Liver (tissue), 3 donors: Measurements from ENCODE around the gene DTNB.

Source experiments
- EGR1 ChIP-seq, 2 donors: IDR thresholded peaks; 2 replicates each; pipeline ENCODE4 v1.6.1; 2016 to 2018; ENCODE audit warnings: antibody characterized with exemption in 2 of 2, low read depth in 2 of 2
- FOXA1 ChIP-seq: IDR thresholded peaks from 2 replicates; pipeline ENCODE4 v1.6.1; 2016; ENCODE audit warnings: antibody characterized with exemption
- HNF4A ChIP-seq, 2 donors: conservative IDR thresholded peaks; 2 replicates each; pipeline ENCODE4 v1.6.1; 2016; ENCODE audit warnings: antibody characterized with exemption in 2 of 2, mild to moderate bottlenecking in 2 of 2
- JUND ChIP-seq, 2 donors: IDR thresholded peaks; 2 replicates each; pipeline ENCODE4 v1.6.1; 2016; ENCODE audit warnings: antibody characterized with exemption in 2 of 2
- MAX ChIP-seq: IDR thresholded peaks from 2 replicates; pipeline ENCODE4 v1.6.1; 2016; ENCODE audit warnings: antibody characterized with exemption
- NR2F2 ChIP-seq: IDR thresholded peaks from 2 replicates; pipeline ENCODE4 v1.6.1; 2016; ENCODE audit warnings: antibody characterized with exemption
- REST ChIP-seq: IDR thresholded peaks from 2 replicates; pipeline ENCODE4 v1.6.1; 2016; ENCODE audit warnings: antibody characterized with exemption, mild to moderate bottlenecking
- TAF1 ChIP-seq: conservative IDR thresholded peaks from 2 replicates; pipeline ENCODE4 v1.6.1; 2016; ENCODE audit warnings: antibody characterized with exemption, mild to moderate bottlenecking
- TF ChIP-seq, protein P1 (sequence below): fragments of 150-350 bp; IDR thresholded peaks from 2 replicates; pipeline ENCODE4 v1.5.1; 2017; ENCODE audit warnings: improper control_type of control experiment, low read depth, low read length; ENCODE audit not compliant: missing input control
- TF ChIP-seq, protein P2 (sequence below): IDR thresholded peaks from 2 replicates; pipeline ENCODE4 v1.6.1; 2016; ENCODE audit warnings: antibody characterized with exemption
- donor health status: healthy.
- donor health status: healthy.

- TF ChIP-seq NR2F2 (no peak), TAF1 (no peak), REST (no peak), JUND (IDR thresholded peaks at IDR 0.05) (no peak), MAX (no peak), FOXA1 (no peak), HNF4A (conservative IDR thresholded peaks at IDR 0.05) (no peak), EGR1 (IDR thresholded peaks at IDR 0.05; ENCODE audit: low read depth in 2 of 2) (no peak)
- TF ChIP-seq, protein P1, sequence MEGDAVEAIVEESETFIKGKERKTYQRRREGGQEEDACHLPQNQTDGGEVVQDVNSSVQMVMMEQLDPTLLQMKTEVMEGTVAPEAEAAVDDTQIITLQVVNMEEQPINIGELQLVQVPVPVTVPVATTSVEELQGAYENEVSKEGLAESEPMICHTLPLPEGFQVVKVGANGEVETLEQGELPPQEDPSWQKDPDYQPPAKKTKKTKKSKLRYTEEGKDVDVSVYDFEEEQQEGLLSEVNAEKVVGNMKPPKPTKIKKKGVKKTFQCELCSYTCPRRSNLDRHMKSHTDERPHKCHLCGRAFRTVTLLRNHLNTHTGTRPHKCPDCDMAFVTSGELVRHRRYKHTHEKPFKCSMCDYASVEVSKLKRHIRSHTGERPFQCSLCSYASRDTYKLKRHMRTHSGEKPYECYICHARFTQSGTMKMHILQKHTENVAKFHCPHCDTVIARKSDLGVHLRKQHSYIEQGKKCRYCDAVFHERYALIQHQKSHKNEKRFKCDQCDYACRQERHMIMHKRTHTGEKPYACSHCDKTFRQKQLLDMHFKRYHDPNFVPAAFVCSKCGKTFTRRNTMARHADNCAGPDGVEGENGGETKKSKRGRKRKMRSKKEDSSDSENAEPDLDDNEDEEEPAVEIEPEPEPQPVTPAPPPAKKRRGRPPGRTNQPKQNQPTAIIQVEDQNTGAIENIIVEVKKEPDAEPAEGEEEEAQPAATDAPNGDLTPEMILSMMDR, result no peak
- TF ChIP-seq, protein P2, sequence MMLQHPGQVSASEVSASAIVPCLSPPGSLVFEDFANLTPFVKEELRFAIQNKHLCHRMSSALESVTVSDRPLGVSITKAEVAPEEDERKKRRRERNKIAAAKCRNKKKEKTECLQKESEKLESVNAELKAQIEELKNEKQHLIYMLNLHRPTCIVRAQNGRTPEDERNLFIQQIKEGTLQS, result no peak
These were observed 263.0 kb downstream of the DTNB start for GRCh38 chr2:25410370-25410769.
